A673 (cell line): ENCODE results near the gene DNAL4. TPM values are rescaled to one million over a fixed set of nuclear protein-coding genes. Genes with fewer than 3 reads are reported as not detected.

Experiments used
- BruUV-seq: library from RNA; stranded (reverse); fragments of 400-500 nt; replicated peaks from 2 replicates; lab custom pipeline; 2021; lab: Mats Ljungman, UMichigan
- CTCF ChIA-PET: fragments of 300-600 bp; sonication (Branson Sonifier 250); formaldehyde crosslinking; loops from one replicate; lab custom pipeline; 2022; ENCODE audit warnings: antibody characterized with exemption; lab: Charles Lee
- POLR2A ChIA-PET: fragments of 300-600 bp; sonication (Branson Sonifier 250); formaldehyde crosslinking; loops from one replicate; lab custom pipeline; 2022; ENCODE audit warnings: antibody characterized with exemption; ENCODE audit not compliant: low non-redundant PET; lab: Charles Lee
- DNase-seq: peaks from one replicate; pipeline ENCODE4 v3.0.0-alpha.2; 2015; ENCODE audit warnings: low spot score
- H3K27ac ChIP-seq: fragments of 200-600 bp; sonication (generic); 2 replicates; pipeline ENCODE4 v1.5.1; 2016; ENCODE audit warnings: mixed run types, low read depth, mild to moderate bottlenecking, mixed read lengths, antibody characterized with exemption, low read length; ENCODE audit not compliant: poor library complexity, severe bottlenecking
- H3K27me3 ChIP-seq: fragments of 200-600 bp; sonication (generic); replicated peaks from 2 replicates; pipeline ENCODE4 v1.6.1; 2017; ENCODE audit warnings: mixed run types, low read depth, mild to moderate bottlenecking, mixed read lengths, antibody characterized with exemption, low read length; ENCODE audit not compliant: insufficient read depth, poor library complexity
- H3K36me3 ChIP-seq: fragments of 200-600 bp; sonication (generic); 2 replicates; pipeline ENCODE4 v1.6.1; 2016; ENCODE audit warnings: mixed run types, mild to moderate bottlenecking, mixed read lengths, antibody characterized with exemption, low read length; ENCODE audit not compliant: insufficient read depth, poor library complexity, severe bottlenecking
- H3K4me1 ChIP-seq: fragments of 200-600 bp; sonication (generic); 2 replicates; pipeline ENCODE4 v1.6.1; 2017; ENCODE audit warnings: mixed run types, mild to moderate bottlenecking, mixed read lengths, antibody characterized with exemption, low read length; ENCODE audit not compliant: insufficient read depth, poor library complexity, severe bottlenecking
- H3K4me3 ChIP-seq: fragments of 200-600 bp; sonication (generic); 2 replicates; pipeline ENCODE4 v1.5.1; 2016; ENCODE audit warnings: low read depth, mixed run types, mild to moderate bottlenecking, mixed read lengths, low read length; ENCODE audit not compliant: poor library complexity, severe bottlenecking
- H3K9me3 ChIP-seq: fragments of 200-600 bp; sonication (generic); 2 replicates; pipeline ENCODE4 v1.6.1; 2016; ENCODE audit warnings: mixed run types, low read depth, mild to moderate bottlenecking, mixed read lengths, antibody characterized with exemption, low read length; ENCODE audit not compliant: poor library complexity, severe bottlenecking
- CTCF ChIP-seq: fragments of 300-800, 200-600 bp; sonication (generic); conservative IDR thresholded peaks from 2 replicates; pipeline ENCODE4 v1.5.1; 2017; ENCODE audit warnings: low read depth, mild to moderate bottlenecking, antibody characterized with exemption, low read length, moderate library complexity, mixed read lengths
- EZH2 ChIP-seq: fragments of 200-600 bp; sonication (generic); IDR thresholded peaks from 2 replicates; pipeline ENCODE4 v1.6.1; 2017; ENCODE audit warnings: borderline replicate concordance, low read depth, mild to moderate bottlenecking, mixed read lengths, antibody characterized with exemption, low read length; ENCODE audit not compliant: poor library complexity, severe bottlenecking
- intact Hi-C: fragments of 100-400 bp; cut with micrococcal nuclease; formaldehyde crosslinking; loops from one replicate; pipeline ENCODE4 v1.10.0; 2022; ENCODE audit not compliant: unreplicated experiment
- total RNA-seq: library from RNA; stranded (reverse); gene quantifications from 2 replicates; pipeline ENCODE4 v1.2.3, GENCODE V29; 2021

The DNAL4 gene
- total RNA-seq, 1 experiment from 2014 or later, result 59.1 TPM

- H3K27me3 ChIP-seq, result no peaks in the 10 kb centered on the region
- peaks cover 11% of the 10 kb centered on the region for H3K4me1 ChIP-seq
- H3K9me3 ChIP-seq, result no peaks in the 10 kb centered on the region
- H3K27ac ChIP-seq, result peak overlapping the region; percentile 61
- intact Hi-C loops, result no loop called here
- TF ChIP-seq EZH2 (no peak), CTCF (no peak)
- H3K36me3 ChIP-seq, result peaks cover 27% of the 10 kb centered on the region
- no peak for DNase-seq
- H3K4me3 ChIP-seq, result no peak overlapping the region
- ChIA-PET CTCF (no interaction called here), POLR2A (no interaction called here)
- no TSS peak for BruUV-seq
These were observed 18.3 kb downstream of the DNAL4 start for GRCh38 chr22:38775656-38776055.

GRCh38 chr22:38774496-38775166 is 19.3 kb downstream of the DNAL4 start:
- CTCF ChIA-PET, result no interaction called here
- no peak for DNase-seq
- TF ChIP-seq CTCF, result no peak
- no peak for TF ChIP-seq EZH2
- Histone ChIP-seq H3K4me1 (peaks cover 11% of the 10 kb centered on the region), H3K36me3 (peaks cover 18% of the 10 kb centered on the region), H3K27ac (peak overlapping the region; percentile 61), H3K4me3 (no peak overlapping the region), H3K9me3 (no peaks in the 10 kb centered on the region), H3K27me3 (no peaks in the 10 kb centered on the region)
- BruUV-seq, result no TSS peak
- POLR2A ChIA-PET, result no interaction called here
- intact Hi-C loops, result no loop called here

- no peak for DNase-seq
- TF ChIP-seq EZH2 (no peak), CTCF (no peak)
- Histone ChIP-seq H3K36me3 (peaks cover 7% of the 10 kb centered on the region), H3K27me3 (no peaks in the 10 kb centered on the region), H3K4me1 (peaks cover 20% of the 10 kb centered on the region), H3K4me3 (no peak overlapping the region), H3K27ac (peak overlapping the region; percentile 61), H3K9me3 (no peaks in the 10 kb centered on the region)
- ChIA-PET POLR2A (no interaction called here), CTCF (no interaction called here)
- BruUV-seq, result no TSS peak
- intact Hi-C loops, result no loop called here
These were observed 20.5 kb downstream of the DNAL4 start for GRCh38 chr22:38773363-38773946.
